Esophagus muscularis mucosa (tissue), 4 donors: ENCODE measurements around the gene FOXQ1.

Experiments used
- CTCF ChIP-seq, 3 experiments: fragments of 200-600 bp in 2 of 3; fragments of 450-650 bp in 1 of 3; sonication (generic) in 2 of 3; IDR thresholded peaks; one replicate each; pipeline ENCODE4 v1.5.1; 2017 to 2019; ENCODE audit warnings: antibody characterized with exemption in 3 of 3, mild to moderate bottlenecking in 2 of 3, moderate library complexity in 1 of 3
- EP300 ChIP-seq: sonication (generic); formaldehyde crosslinking; IDR thresholded peaks from one replicate; pipeline ENCODE4 v1.6.1; 2017; ENCODE audit warnings: antibody characterized with exemption
- POLR2A ChIP-seq: fragments of 450-650 bp; IDR thresholded peaks from one replicate; pipeline ENCODE4 v1.6.1; 2017; ENCODE audit warnings: antibody characterized with exemption, moderate library complexity, mild to moderate bottlenecking, low read depth
- POLR2AphosphoS5 ChIP-seq, 2 donors: sonication (generic); formaldehyde crosslinking; IDR thresholded peaks; one replicate each; pipeline ENCODE4 v1.6.1; 2017; ENCODE audit warnings: antibody characterized with exemption in 2 of 2

GRCh38 chr6:1267057-1267732 is 44.7 kb upstream of the FOXQ1 start:
- no peak for TF ChIP-seq CTCF (IDR thresholded peaks at IDR 0.05)
- TF ChIP-seq POLR2A, result no peak
- no peak for TF ChIP-seq POLR2AphosphoS5 (IDR thresholded peaks at IDR 0.05)
- TF ChIP-seq EP300, result no peak
